Measurements from ENCODE around the gene LLCFC1. TPM values are rescaled to one million over a fixed set of nuclear protein-coding genes. Genes with fewer than 3 reads are reported as not detected.

LLCFC1 gene
- total RNA-seq, 1 experiment from 2014 or later, result not detected

- H3K27me3 ChIP-seq (ENCODE audit: control insufficient read depth, insufficient read depth, low read length), result no peaks in the 10 kb centered on the region; the same call in 1 of the 2 replicates
- ChIA-PET CTCF (no interaction called here), POLR2A (no interaction called here)
- no peaks in the 10 kb centered on the region for H3K4me1 ChIP-seq (ENCODE audit: control insufficient read depth, insufficient read depth, low read length)
- intact Hi-C loops (cut with micrococcal nuclease; ENCODE audit: unreplicated experiment) (no loop called here), in situ Hi-C loops (cut with HindIII; ENCODE audit: low pct_unique_long_range_greater_than_20kb, low sequenced_read_pairs) (no loop called here)
- no peak overlapping the region for H3K4me3 ChIP-seq (ENCODE audit: low read depth in 2 of 2, low read length in 2 of 2)
- H3K36me3 ChIP-seq (ENCODE audit: control insufficient read depth, insufficient read depth, low read length), result no peaks in the 10 kb centered on the region
- TF ChIP-seq, protein P1, sequence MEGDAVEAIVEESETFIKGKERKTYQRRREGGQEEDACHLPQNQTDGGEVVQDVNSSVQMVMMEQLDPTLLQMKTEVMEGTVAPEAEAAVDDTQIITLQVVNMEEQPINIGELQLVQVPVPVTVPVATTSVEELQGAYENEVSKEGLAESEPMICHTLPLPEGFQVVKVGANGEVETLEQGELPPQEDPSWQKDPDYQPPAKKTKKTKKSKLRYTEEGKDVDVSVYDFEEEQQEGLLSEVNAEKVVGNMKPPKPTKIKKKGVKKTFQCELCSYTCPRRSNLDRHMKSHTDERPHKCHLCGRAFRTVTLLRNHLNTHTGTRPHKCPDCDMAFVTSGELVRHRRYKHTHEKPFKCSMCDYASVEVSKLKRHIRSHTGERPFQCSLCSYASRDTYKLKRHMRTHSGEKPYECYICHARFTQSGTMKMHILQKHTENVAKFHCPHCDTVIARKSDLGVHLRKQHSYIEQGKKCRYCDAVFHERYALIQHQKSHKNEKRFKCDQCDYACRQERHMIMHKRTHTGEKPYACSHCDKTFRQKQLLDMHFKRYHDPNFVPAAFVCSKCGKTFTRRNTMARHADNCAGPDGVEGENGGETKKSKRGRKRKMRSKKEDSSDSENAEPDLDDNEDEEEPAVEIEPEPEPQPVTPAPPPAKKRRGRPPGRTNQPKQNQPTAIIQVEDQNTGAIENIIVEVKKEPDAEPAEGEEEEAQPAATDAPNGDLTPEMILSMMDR (IDR thresholded peaks at IDR 0.05), result peak; percentile 64
- no peak for TF ChIP-seq POLR2AphosphoS5 (IDR thresholded peaks at IDR 0.05; ENCODE audit: low read depth, low read length)
- ATAC-seq, result peak; percentile 86
- H3K9me3 ChIP-seq (ENCODE audit: control insufficient read depth, insufficient read depth, low read depth, low read length), result peaks cover 9% of the 10 kb centered on the region; the same call in 1 of the 2 replicates
- no peak overlapping the region for H3K27ac ChIP-seq (ENCODE audit: low read length)
- DNase-seq (ENCODE audit: low read depth, low spot score), result no peak
- BruUV-seq (replicated peaks), result no TSS peak
These were observed 30.1 kb upstream of the LLCFC1 start for GRCh38 chr7:142908921-142909890.

- intact Hi-C loops (cut with micrococcal nuclease; ENCODE audit: unreplicated experiment), result no loop called here
- Histone ChIP-seq H3K36me3 (ENCODE audit: control insufficient read depth, insufficient read depth, low read length) (no peaks in the 10 kb centered on the region), H3K27me3 (ENCODE audit: control insufficient read depth, insufficient read depth, low read length) (no peaks in the 10 kb centered on the region; the same call in 1 of the 2 replicates), H3K4me1 (ENCODE audit: control insufficient read depth, insufficient read depth, low read length) (no peaks in the 10 kb centered on the region), H3K4me3 (ENCODE audit: low read depth in 2 of 2, low read length in 2 of 2) (no peak overlapping the region), H3K9me3 (ENCODE audit: control insufficient read depth, insufficient read depth, low read depth, low read length) (peaks cover 8% of the 10 kb centered on the region; the same call in 1 of the 2 replicates), H3K27ac (ENCODE audit: low read length) (no peak overlapping the region)
- in situ Hi-C loops (cut with HindIII; ENCODE audit: low pct_unique_long_range_greater_than_20kb, low sequenced_read_pairs), result no loop called here
- POLR2A ChIA-PET, result no interaction called here
- TF ChIP-seq, protein P2, sequence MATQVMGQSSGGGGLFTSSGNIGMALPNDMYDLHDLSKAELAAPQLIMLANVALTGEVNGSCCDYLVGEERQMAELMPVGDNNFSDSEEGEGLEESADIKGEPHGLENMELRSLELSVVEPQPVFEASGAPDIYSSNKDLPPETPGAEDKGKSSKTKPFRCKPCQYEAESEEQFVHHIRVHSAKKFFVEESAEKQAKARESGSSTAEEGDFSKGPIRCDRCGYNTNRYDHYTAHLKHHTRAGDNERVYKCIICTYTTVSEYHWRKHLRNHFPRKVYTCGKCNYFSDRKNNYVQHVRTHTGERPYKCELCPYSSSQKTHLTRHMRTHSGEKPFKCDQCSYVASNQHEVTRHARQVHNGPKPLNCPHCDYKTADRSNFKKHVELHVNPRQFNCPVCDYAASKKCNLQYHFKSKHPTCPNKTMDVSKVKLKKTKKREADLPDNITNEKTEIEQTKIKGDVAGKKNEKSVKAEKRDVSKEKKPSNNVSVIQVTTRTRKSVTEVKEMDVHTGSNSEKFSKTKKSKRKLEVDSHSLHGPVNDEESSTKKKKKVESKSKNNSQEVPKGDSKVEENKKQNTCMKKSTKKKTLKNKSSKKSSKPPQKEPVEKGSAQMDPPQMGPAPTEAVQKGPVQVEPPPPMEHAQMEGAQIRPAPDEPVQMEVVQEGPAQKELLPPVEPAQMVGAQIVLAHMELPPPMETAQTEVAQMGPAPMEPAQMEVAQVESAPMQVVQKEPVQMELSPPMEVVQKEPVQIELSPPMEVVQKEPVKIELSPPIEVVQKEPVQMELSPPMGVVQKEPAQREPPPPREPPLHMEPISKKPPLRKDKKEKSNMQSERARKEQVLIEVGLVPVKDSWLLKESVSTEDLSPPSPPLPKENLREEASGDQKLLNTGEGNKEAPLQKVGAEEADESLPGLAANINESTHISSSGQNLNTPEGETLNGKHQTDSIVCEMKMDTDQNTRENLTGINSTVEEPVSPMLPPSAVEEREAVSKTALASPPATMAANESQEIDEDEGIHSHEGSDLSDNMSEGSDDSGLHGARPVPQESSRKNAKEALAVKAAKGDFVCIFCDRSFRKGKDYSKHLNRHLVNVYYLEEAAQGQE (IDR thresholded peaks at IDR 0.05; ENCODE audit: insufficient read depth in 1 of 2, low read depth in 2 of 2, low read length in 1 of 2), result no peak
- TF ChIP-seq SIN3A (IDR thresholded peaks at IDR 0.05; ENCODE audit: borderline replicate concordance, insufficient read depth, low read depth, low read length), result no peak
- TF ChIP-seq, protein P1 (IDR thresholded peaks at IDR 0.05), result no peak
- TF ChIP-seq TCF7L2 (IDR thresholded peaks at IDR 0.05; ENCODE audit: low read depth, low read length), result no peak
- TF ChIP-seq POLR2AphosphoS5 (IDR thresholded peaks at IDR 0.05; ENCODE audit: low read depth, low read length), result no peak
- no TSS peak for BruUV-seq (replicated peaks)
- DNase-seq (ENCODE audit: low read depth, low spot score), result no peak
- ATAC-seq, result no peak
- CTCF ChIA-PET, result no interaction called here
These were observed 29.3 kb upstream of the LLCFC1 start for GRCh38 chr7:142910031-142910433.

Measured in Panc1 (cell line).